Stimulated activated naive CD4-positive, alpha-beta T cell treated with Interleukin-2 at 50 U/mL for 16 hours (primary cell): ENCODE data around the gene CACNA2D2.

Experiments
- DNase-seq: peaks from one replicate; lab custom pipeline; 2025; lab: John Stamatoyannopoulos, UW

CACNA2D2 gene

GRCh38 chr3:50503504-50504342 lies at the start of gene CACNA2D2:
TSS of gene CACNA2D2 (minus strand) at chr3:50503634. CDS start at chr3:50503423, 211 bp downstream.
- peak; percentile 27 for DNase-seq

GRCh38 chr3:50552598-50552997 lies 49.2 kb upstream of the CACNA2D2 start:
- no peak for DNase-seq

- no peak for DNase-seq
These were observed 48.4 kb upstream of the CACNA2D2 start for GRCh38 chr3:50551681-50552435.

GRCh38 chr3:50551054-50551659 lies 47.7 kb upstream of the CACNA2D2 start:
- no peak for DNase-seq

- DNase-seq: peak; percentile 50
These were observed 46.8 kb upstream of the CACNA2D2 start for GRCh38 chr3:50550079-50550736.

GRCh38 chr3:50549226-50549625 lies 45.8 kb upstream of the CACNA2D2 start:
- no peak for DNase-seq

GRCh38 chr3:50545781-50546180 lies 42.3 kb upstream of the CACNA2D2 start:
- DNase-seq: no peak

GRCh38 chr3:50542177-50543034 lies 39.0 kb upstream of the CACNA2D2 start:
- DNase-seq: peak; percentile 33

GRCh38 chr3:50539356-50540286 lies 36.2 kb upstream of the CACNA2D2 start:
- no peak for DNase-seq

GRCh38 chr3:50537421-50538129 lies 34.1 kb upstream of the CACNA2D2 start:
- no peak for DNase-seq

GRCh38 chr3:50536471-50537180 lies 33.2 kb upstream of the CACNA2D2 start:
- no peak for DNase-seq

- no peak for DNase-seq
These were observed 31.4 kb upstream of the CACNA2D2 start for GRCh38 chr3:50534681-50535330.

GRCh38 chr3:50533807-50534461 lies 30.5 kb upstream of the CACNA2D2 start:
- no peak for DNase-seq

- DNase-seq: no peak
These were observed 29.9 kb upstream of the CACNA2D2 start for GRCh38 chr3:50533316-50533715.

GRCh38 chr3:50532062-50532705 lies 28.8 kb upstream of the CACNA2D2 start:
- DNase-seq: no peak

- no peak for DNase-seq
These were observed 27.8 kb upstream of the CACNA2D2 start for GRCh38 chr3:50531201-50531600.
